ENCODE measurements around the gene STARD5. TPM values are rescaled to one million over a fixed set of nuclear protein-coding genes. Genes with fewer than 3 reads are reported as not detected.
A peak's percentile ranks its signal among the peaks of the same experiment; 100 is the strongest.

The STARD5 gene
- total RNA-seq, 2 experiments from 2014 or later: 6.5 to 20.3 TPM

GRCh38 chr15:81330366-81331090 is 6.6 kb upstream of the STARD5 start:
- Histone ChIP-seq H3K4me1 (ENCODE audit: insufficient read depth, low read length, poor library complexity, severe bottlenecking) (peaks cover 33% of the 10 kb centered on the region), H3K9me2 (ENCODE audit: insufficient read depth, low read length) (no peaks in the 10 kb centered on the region), H3K4me3 (ENCODE audit: low read depth, low read length, poor library complexity, severe bottlenecking) (no peak overlapping the region), H4K20me1 (ENCODE audit: insufficient read depth, low read length) (no peaks in the 10 kb centered on the region), H3K79me2 (ENCODE audit: insufficient read depth, low read depth, low read length) (no peaks in the 10 kb centered on the region), H2AFZ (ENCODE audit: low read length) (no peak overlapping the region), H3K9me3 (ENCODE audit: low read length) (no peaks in the 10 kb centered on the region), H3K36me3 (ENCODE audit: insufficient read depth, low read length) (no peaks in the 10 kb centered on the region), H3K27ac (ENCODE audit: low read depth, low read length, poor library complexity, severe bottlenecking) (no peak overlapping the region), H3K4me2 (ENCODE audit: low read length) (no peak overlapping the region)
- ChIA-PET POLR2A (no interaction called here), CTCF (ENCODE audit: unreplicated experiment) (no interaction called here)
- BruUV-seq (replicated peaks): no TSS peak
- TF ChIP-seq, protein P1, sequence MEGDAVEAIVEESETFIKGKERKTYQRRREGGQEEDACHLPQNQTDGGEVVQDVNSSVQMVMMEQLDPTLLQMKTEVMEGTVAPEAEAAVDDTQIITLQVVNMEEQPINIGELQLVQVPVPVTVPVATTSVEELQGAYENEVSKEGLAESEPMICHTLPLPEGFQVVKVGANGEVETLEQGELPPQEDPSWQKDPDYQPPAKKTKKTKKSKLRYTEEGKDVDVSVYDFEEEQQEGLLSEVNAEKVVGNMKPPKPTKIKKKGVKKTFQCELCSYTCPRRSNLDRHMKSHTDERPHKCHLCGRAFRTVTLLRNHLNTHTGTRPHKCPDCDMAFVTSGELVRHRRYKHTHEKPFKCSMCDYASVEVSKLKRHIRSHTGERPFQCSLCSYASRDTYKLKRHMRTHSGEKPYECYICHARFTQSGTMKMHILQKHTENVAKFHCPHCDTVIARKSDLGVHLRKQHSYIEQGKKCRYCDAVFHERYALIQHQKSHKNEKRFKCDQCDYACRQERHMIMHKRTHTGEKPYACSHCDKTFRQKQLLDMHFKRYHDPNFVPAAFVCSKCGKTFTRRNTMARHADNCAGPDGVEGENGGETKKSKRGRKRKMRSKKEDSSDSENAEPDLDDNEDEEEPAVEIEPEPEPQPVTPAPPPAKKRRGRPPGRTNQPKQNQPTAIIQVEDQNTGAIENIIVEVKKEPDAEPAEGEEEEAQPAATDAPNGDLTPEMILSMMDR (conservative IDR thresholded peaks at IDR 0.05; ENCODE audit: low read length): no peak
- TF ChIP-seq EZH2phosphoT487 (IDR thresholded peaks at IDR 0.05; ENCODE audit: borderline replicate concordance, low read depth, low read length): no peak
- intact Hi-C loops (cut with micrococcal nuclease; ENCODE audit: unreplicated experiment): loop anchor here (5.0 to 10.0 kb wide), 2 partner anchors 176 to 223 kb away; no protein-coding TSS in a partner anchor
- DNase-seq (ENCODE audit: low spot score): no peak

GRCh38 chr15:81329446-81329845 is 5.5 kb upstream of the STARD5 start:
- Histone ChIP-seq H3K9me3 (ENCODE audit: low read length) (no peaks in the 10 kb centered on the region), H3K4me2 (ENCODE audit: low read length) (no peak overlapping the region), H3K79me2 (ENCODE audit: insufficient read depth, low read depth, low read length) (no peaks in the 10 kb centered on the region), H3K4me1 (ENCODE audit: insufficient read depth, low read length, poor library complexity, severe bottlenecking) (peaks cover 40% of the 10 kb centered on the region), H2AFZ (ENCODE audit: low read length) (no peak overlapping the region), H3K4me3 (ENCODE audit: low read depth, low read length, poor library complexity, severe bottlenecking) (no peak overlapping the region), H3K27ac (ENCODE audit: low read depth, low read length, poor library complexity, severe bottlenecking) (no peak overlapping the region), H4K20me1 (ENCODE audit: insufficient read depth, low read length) (no peaks in the 10 kb centered on the region), H3K9me2 (ENCODE audit: insufficient read depth, low read length) (no peaks in the 10 kb centered on the region), H3K36me3 (ENCODE audit: insufficient read depth, low read length) (no peaks in the 10 kb centered on the region)
- ChIA-PET CTCF (ENCODE audit: unreplicated experiment) (no interaction called here), POLR2A (no interaction called here)
- no peak for DNase-seq (ENCODE audit: low spot score)
- intact Hi-C loops (cut with micrococcal nuclease; ENCODE audit: unreplicated experiment): no loop called here
- BruUV-seq (replicated peaks): no TSS peak
- no peak for TF ChIP-seq EZH2phosphoT487 (IDR thresholded peaks at IDR 0.05; ENCODE audit: borderline replicate concordance, low read depth, low read length)
- TF ChIP-seq, protein P1 (conservative IDR thresholded peaks at IDR 0.05; ENCODE audit: low read length): no peak

DNA sequence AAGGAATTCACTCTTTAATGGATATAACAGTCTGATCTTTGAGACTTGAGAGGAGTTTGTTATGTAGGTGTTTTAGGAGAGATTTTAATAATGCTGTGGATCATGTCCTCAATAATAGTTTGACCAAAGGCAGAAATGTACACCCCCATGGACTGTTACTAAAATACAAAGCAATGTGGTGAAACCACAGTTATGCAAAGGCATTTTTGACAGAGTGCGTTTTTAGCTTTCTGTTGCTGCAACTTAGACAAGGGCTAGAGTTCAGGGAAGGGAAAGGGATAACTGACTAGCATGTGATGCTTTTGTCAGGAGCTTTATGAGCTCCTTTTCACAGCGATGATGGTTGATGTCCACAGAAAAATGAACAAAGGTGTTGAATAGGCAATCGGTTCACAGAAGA is 3.6 kb upstream of the STARD5 start:
- Histone ChIP-seq H3K27ac (ENCODE audit: low read depth, low read length, poor library complexity, severe bottlenecking) (peak overlapping the region; percentile 14), H4K20me1 (ENCODE audit: insufficient read depth, low read length) (no peaks in the 10 kb centered on the region), H3K4me2 (ENCODE audit: low read length) (peak overlapping the region; percentile 61), H3K79me2 (ENCODE audit: insufficient read depth, low read depth, low read length) (peaks cover 4% of the 10 kb centered on the region; the same call in 1 of the 2 replicates), H3K9me3 (ENCODE audit: low read length) (no peaks in the 10 kb centered on the region), H3K4me1 (ENCODE audit: insufficient read depth, low read length, poor library complexity, severe bottlenecking) (peaks cover 38% of the 10 kb centered on the region), H3K4me3 (ENCODE audit: low read depth, low read length, poor library complexity, severe bottlenecking) (peak overlapping the region; percentile 23), H3K9me2 (ENCODE audit: insufficient read depth, low read length) (no peaks in the 10 kb centered on the region), H2AFZ (ENCODE audit: low read length) (peak overlapping the region; percentile 48; the same call in 1 of the 2 replicates), H3K36me3 (ENCODE audit: insufficient read depth, low read length) (no peaks in the 10 kb centered on the region)
- intact Hi-C loops (cut with micrococcal nuclease; ENCODE audit: unreplicated experiment): no loop called here
- TF ChIP-seq, protein P1 (conservative IDR thresholded peaks at IDR 0.05; ENCODE audit: low read length): no peak
- CTCF ChIA-PET (ENCODE audit: unreplicated experiment): interaction anchor here (0.7 to 2.1 kb wide), 4 partner anchors 26 to 62 kb away, joined by 3 to 10 read pairs (median 4); no protein-coding TSS in a partner anchor
- no TSS peak for BruUV-seq (replicated peaks)
- POLR2A ChIA-PET: interaction anchor here (0.7 to 2.9 kb wide), 10 partner anchors 8 to 61 kb away, joined by 3 to 12 read pairs (median 4); no protein-coding TSS in a partner anchor
- DNase-seq (ENCODE audit: low spot score): no peak
